HG02884 (cell line): Measurements from ENCODE around the gene LCE2C.
"Not testable (repeated sequence)": the region's sequence is repeated elsewhere in the genome, so short reads cannot be mapped to it uniquely, and the experiment has no call there.

Source experiments
- ATAC-seq: cut with Tn5 transposase; IDR thresholded peaks from one replicate; pipeline ENCODE4 v1.9.1; 2021; ENCODE audit warnings: mild to moderate bottlenecking, moderate library complexity; ENCODE audit not compliant: unreplicated experiment

Gene LCE2C, protein sequence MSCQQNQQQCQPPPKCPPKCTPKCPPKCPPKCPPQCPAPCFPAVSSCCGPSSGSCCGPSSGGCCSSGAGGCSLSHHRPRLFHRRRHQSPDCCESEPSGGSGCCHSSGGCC

DNA sequence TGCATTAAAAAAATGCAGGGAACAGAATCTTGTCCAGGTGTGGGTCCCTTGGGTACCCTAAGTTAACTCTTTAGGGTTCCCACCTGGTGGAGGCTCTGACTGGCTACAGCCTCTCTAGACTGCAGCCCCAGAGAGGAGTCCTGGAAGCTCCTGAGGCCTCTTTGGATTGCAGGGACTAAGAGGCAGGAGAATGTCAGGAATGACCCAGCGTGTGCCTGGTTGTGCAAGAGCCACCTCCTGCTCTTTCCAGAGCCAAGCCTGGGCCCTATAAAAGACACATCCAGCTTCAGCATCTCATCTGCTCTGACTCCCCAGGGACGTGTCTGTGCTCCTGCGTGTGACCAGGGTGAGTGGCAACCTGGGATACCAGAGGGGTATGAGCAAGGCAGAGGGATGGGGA is at the start of gene LCE2C:
Gene LCE2C (plus strand): TSS at position 297 of the 400 bp plus-strand sequence. CDS start 737 bp downstream, outside the sequence.
- not testable (repeated sequence) for ATAC-seq

DNA sequence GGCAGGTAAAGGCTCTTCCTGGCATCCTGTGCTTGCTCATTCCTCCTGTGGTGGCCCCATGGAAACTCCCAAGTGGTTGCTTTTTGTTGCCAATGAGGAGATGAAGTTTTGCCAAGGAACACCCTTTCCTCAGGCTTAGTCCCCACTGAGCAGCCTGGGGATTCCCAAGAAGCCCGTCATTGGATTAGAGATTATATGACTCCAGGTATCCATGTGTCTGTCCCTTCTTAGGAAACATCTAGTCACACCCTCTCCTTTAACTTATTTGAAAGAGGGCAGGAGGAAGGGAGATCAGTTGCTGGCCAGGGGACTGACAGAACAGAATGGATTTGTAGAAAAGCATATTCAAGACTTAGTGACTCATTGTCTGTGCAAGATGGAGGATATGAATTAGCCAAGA is 48.3 kb upstream of the LCE2C start:
- ATAC-seq, result no peak

DNA sequence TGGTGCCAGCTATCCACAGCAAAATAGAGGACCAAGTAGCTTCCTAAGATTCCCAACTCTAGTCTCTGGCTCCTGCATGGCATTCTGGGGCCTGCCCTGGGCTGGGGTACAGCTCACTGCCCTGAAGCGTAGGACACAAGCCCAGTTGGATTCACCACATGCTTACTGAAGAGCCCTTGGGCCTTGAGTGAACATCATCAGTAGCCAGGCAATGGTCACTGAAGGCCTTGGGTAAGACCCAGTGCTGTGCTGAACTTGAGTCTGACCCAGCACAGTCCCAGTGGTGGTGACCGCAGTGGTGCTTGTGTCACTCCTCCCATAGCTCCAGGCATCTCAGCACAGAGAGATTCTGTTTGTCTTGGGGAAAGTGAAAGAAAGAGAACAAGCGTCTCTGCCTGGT is 44.5 kb upstream of the LCE2C start:
- no peak for ATAC-seq

DNA sequence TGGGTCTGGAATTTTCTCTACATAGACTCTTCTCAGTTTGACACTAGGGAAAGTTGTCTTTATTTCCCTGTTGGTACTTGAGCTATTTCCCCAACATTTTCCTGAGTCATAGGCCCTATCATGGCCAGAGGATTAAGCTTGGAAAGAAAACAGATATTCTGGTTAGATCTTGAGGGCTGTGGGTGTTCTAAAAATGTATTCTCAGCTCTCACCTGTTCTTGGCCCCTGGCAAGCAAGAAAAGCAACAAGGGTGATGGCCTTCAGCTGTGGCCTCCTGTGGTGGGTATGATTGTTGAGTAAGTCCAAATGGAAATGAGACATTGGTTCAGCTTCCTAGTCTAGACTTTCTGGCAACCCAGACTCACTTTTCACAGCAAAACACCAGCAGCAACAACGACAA is 34.7 kb upstream of the LCE2C start:
- no peak for ATAC-seq

DNA sequence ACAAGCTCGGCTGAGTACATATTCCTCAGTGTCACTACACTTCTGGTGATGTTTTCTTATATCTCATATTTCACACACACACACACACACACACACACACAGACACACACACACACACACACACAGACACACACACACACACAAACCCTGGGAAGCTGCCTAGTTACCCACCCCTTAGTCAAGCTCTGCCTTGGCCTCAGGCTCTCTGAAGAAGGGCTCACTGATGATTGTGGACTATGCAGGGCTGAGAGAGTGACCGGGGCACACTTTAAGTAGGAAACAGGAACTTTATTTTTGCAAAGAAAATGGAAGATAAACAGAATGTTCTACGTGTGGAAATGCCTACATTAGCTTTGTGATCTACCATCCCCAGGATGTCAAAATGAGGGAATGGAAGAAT is 31.1 kb upstream of the LCE2C start:
- ATAC-seq, result no peak

DNA sequence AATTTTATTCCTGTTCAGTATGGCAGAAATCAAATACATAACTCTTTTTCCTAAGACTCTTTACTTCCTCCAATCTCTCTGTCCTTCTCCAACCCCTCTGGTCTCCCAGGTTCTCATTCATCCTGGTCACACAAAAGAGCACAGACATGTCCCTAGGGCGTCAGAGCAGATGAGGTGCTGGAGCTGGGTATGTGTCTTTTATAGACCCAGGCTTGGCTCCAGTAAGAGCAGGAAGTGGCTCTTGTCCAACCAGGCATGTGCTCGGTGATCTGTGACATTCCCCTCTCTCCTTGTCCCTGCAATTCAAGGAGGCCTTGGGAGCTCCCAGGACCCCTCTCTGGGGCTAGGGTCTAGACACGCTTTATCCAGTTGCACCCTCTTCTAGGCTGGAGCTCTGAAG is 29.9 kb upstream of the LCE2C start:
- ATAC-seq, result no peak

DNA sequence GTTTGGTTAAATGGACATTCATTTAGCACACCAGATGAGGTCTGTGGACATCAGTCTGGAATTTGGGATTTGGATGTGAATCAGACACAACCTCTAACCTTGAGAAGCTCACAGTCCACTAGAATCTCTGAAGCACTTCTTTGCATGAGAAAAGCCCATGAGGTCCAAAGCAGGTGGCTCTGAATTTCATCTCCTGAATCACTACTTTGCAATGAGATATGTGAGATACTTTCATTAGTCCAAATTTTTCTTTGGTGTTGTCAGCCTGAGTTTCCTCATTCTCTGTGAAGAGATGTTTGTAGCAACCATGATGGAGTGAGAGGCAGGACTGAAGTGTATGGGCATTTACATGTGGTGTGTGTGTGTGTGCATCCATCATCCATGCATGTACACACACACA is 28.4 kb upstream of the LCE2C start:
- no peak for ATAC-seq

DNA sequence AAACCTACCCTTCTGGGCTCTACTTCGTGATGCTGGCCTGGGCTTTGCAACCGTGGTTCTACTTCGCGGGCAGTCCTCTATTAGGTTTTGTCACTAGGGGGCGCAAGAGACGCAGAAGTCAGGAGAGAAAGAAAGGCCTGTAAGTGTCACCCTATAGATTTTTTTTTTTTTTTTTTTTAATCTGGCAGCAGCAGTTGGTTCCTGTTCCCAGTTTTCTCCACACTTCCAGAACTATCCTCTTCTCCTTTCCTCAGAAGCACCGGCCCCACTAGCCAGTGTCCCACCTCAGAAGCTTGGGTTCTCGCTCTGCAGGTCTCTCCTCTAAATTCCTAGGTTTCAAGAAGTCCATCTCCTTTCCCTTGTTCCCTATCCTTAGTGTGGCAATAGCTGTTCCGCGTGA is 21.0 kb upstream of the LCE2C start:
- ATAC-seq, result no peak

DNA sequence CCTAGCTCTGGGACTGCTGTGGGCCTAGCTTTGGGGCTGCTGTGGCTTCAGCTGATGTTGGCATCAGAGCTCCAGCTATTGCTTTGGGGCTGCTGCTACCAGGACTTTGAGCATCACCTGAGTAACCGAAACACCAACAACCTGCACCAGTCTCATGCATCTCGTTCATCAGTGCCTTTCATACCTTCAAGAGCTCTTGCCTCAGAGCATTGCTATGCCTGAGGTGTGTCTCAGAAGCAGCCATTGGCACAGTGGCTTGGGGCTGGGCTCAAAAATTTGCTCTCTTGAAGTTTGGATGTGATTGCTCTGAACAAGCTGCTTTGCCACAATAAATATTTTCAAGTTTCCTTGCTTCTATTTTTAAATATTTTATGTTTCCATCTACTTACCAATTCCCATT is 18.6 kb upstream of the LCE2C start:
- ATAC-seq, result no peak

DNA sequence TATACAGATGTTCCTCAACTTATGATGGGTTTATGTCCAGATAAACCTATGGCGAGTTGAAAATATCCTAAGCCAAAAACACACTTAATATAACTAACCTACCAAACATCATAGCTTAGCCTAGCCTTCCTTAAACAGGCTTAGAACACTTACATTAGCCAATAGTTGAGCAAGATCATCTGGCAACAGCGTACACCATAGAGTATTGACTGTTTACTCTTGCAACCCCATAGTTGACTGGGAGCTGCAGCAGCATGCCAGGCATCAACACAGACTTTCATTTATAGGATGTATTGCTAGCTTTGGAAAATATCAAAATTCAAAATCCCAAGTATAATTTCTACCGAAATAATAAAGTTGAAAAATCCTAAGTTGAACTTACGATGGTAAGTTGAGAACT is 17.4 kb upstream of the LCE2C start:
- no peak for ATAC-seq

DNA sequence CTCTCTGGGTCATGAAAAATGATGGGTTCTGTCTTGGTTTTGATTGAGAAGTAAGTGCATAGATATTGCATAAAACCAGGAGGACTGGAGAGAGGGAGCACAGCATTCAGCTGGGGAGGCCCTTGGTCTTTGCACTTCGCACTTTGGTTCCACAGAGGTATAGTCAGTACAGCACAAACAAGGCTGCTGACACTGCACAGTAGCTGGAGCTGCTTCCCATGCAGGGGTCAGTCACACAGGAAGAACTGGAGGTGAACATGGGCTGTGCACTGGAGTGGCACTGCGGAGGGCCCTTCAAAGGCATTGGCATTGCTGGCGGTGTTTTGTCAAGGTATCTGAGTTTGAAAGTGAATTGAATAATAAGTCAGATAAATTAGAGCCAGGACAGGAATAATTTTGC is 16.4 kb upstream of the LCE2C start:
- ATAC-seq, result no peak

DNA sequence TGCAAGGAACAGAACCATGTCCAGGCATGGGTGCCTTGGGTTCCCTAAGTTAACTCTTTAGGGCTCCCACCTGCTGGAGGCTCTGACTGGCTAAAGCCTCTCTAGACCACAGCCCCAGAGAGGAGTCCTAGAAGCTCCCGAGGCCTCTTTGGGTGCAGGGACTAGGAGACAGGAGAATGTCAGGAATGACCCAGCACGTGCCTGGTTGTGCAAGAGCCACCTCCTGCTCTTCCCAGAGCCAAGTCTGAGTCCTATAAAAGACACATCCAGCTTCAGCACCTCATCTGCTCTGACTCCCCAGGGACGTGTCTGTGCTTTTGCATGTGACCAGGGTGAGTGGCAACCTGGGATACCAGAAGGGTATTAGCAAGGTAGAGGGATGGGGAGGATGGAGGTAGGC is 12.0 kb upstream of the LCE2C start, which contains the start of gene LCE2D:
Gene LCE2D (plus strand): TSS at position 283 of the 400 bp plus-strand sequence. CDS start 726 bp downstream, outside the sequence.
- no peak for ATAC-seq

DNA sequence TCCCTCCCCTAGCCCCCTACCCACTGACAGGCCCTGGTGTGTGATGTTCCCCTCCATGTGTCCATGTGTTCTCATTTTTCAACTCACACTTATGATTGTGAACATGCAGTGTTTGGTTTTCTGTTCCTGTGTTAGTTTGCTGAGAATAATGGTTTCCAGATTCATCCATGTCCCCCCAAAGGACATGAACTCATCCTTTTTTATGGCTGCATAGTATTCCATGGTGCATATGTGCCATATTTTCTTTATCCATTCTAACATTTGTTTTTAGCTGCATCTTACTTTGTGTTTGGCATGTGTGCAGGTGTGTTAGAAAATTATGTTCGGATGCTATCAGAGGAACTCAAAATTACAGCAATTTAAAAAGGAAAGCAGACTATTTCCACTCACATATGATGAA is 8.9 kb upstream of the LCE2C start:
- not testable (repeated sequence) for ATAC-seq

DNA sequence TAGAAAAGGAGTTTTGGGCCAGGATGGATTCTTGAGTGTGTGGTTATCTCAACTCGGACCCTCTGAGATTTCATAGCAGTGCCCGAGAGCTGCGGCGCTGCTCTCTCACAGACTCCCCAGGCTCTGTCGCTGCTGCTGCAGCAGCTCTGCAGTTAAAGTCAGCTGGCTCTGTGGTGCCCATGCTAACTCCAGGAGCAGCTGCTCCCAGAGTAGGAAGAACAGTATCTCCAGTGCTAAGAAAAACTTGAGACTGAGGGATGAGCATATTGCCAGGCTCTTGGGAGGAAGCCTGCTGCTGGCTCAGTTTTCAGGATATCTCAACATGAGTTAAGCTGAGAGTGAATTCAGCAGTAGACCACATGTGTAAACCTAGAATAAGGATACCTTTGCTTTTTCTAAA is 7.4 kb upstream of the LCE2C start:
- no peak for ATAC-seq

DNA sequence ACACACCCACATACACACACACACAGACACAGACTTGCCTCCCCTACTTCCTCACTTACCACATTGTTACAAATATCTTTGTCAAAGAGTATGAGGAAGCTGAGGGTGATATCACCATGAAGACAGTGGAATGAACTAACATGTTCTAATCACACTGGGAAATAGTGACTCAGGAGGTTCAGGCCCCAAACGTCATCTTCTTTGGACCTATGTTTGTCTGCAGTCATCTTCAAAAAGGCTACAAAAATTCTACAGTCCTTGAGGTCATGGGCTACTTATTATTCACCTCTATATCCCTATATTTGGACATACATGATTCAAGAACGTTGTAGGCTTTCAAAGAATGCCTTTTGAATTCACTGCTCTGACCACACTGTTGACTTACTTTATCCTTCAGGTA is 2.1 kb upstream of the LCE2C start:
- no peak for ATAC-seq

DNA sequence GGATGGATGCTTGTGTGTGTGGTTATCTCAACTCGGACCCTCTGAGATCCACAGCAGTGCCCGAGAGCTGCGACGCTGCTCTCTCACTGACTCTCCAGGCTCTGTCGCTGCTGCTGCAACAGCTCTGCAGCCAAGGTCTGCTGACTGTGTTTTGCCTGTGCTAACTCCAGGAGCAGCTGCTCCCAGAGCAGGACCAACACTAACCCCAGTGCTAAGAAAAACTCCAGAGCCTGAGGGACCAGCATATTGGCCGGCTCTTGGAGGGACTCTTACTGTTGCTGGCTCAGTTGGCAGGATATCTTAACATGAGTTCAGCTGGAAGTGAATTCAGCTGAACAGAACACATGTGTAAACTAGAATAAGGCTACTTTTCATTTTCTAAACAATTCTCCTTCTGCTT is 4.4 kb downstream of the LCE2C start:
- ATAC-seq, result no peak

DNA sequence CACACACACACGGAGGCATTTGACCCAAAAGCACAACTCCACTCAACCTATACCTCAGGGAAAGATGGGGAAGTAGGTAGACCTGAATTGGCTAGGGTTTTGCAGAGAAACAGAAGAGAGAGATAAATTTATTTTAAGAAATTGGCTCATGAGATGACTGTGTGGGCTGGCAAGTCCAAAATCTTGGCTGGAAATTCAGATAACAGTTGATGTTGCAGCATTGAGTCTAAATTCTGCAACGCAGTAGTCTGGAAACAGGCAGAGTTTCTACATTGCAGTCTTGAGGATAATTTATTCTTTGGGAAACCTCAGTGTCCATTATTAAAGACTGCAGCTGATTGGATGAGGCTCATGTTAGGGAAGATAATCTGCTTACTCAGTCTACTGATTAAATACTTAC is 6.5 kb downstream of the LCE2C start:
- ATAC-seq, result no peak

DNA sequence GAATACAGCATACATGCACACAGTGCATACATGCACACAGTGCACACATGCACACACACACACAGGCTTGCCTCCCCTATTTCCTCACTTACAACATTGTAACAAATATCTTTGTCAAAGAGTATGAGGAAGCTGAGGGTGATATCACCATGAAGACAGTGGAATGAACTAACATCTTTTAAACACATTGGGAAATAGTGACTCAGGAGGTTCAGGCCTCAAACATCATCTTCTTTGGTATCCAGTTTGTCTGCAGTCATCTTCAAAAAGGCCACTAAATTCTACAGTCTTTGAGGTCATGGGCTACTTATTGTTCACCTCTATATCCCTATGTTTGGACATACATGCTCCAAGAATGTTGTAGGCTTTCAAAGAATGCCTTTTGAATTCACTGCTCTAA is 8.8 kb downstream of the LCE2C start:
- no peak for ATAC-seq

DNA sequence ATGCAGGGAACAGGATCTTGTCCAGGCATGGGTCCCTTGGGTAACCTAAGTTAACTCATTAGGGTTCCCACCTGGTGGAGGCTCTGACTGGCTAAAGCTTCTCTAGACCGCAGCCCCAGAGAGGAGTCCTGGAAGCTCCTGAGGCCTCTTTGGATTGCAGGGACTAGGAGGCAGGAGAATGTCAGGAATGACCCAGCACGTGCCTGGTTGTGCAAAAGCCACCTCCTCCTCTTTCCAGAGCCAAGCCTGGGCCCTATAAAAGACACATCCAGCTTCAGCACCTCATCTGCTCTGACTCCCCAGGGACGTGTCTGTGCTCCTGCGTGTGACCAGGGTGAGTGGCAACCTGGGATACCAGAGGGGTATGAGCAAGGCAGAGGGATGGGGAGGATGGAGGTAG is 10.7 kb downstream of the LCE2C start, which contains the start of gene LCE2B:
Gene LCE2B (plus strand): TSS at position 301 of the 400 bp plus-strand sequence. CDS start 721 bp downstream, outside the sequence.
- not testable (repeated sequence) for ATAC-seq

DNA sequence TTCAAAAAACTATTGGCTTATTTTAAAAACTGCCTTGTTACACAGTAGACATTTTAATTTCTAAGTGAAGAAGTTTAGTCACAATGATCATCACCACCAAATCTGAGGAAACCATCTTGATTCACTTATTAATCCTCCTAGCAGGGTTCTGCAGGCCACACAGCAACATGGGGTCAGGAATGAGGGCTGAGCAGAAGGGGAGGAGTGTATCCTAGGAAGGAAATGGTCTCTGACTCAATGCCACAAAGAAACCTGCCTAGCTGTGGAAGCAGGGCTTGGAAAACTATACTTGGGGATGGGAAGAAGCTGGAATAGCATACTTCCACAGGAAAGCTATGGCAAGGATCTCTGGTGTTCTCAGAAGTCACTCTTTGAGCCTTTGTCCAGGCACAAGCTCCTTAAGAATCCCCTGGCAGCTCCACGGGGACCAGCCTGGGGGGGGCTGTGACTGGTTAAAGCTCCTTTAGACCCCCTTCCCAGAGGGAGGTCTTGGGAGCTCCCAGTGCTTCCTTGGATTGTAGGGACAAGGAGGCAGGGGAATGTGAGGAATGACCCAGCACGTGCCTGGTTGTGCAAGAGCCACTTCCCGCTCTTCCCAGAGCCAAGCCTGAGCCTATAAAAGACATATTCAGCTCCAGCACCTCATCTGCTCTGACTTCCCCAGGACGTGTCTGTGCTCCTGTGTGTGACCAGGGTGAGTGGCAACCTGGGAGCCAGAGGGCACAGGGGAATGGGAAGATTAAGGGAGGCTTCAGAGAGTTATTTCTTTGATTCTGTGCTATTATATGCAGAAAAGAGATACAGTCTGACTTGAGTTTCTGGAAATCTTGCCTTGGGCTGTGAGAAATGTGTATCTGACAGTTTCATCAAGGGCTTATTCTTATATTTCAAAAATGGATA is 22.9 kb downstream of the LCE2C start, which contains the start of gene LCE2A:
Gene LCE2A (plus strand): TSS at position 645 of the 900 bp plus-strand sequence. CDS start 557 bp downstream, outside the sequence.
- ATAC-seq, result no peak

DNA sequence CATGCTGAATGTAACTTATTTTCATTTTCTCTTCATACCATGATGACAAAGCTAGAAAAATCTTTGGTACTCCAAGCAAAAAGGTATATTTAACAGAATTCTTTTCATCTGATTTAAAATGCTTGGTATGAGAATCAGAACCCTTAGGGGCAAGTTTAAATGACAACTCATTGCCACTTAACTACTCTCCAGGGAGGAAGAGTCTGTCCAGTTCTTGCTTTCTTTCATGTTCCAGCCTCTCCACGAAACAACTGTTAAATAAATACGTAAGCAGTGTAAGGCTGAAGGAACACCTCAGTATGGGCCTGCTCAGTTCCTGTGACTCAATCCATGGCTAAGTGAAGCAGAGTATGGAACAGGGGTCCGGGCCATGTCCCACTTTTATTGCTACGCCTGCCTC is 24.7 kb downstream of the LCE2C start:
- ATAC-seq, result no peak

DNA sequence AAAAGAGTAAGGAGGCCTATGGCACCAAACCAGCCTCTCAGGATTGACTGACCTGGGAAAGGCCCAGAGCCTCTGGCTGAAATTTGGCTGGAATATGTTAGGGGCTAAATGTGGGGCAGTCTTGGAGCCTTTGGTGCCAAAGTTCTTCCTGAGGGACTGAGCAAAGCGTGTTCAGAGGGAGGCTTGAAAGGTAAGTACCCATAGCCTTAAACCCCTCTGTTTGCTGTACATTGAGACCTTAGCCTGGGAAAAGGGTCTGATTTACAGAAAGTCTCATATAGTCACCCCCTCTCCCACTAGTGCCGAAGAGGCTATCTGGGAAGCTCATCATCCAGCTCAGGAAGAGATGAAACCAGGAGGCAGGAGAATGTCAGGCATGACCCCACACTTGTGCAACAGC is 32.8 kb downstream of the LCE2C start, which contains the start of gene LCE4A:
Gene LCE4A (plus strand): TSS at position 301 of the 400 bp plus-strand sequence. CDS start 916 bp downstream, outside the sequence.
- ATAC-seq, result no peak
